Testis (tissue), 2 donors: Measurements from ENCODE around the gene MOB3B.

Experiments
- POLR2A ChIP-seq: fragments of 450-650 bp; IDR thresholded peaks from one replicate; pipeline ENCODE4 v1.6.1; 2017; ENCODE audit warnings: antibody characterized with exemption, mild to moderate bottlenecking, moderate library complexity
- TF ChIP-seq, protein P1 (sequence below), 3 experiments: fragments of 450-650 bp in 2 of 3; fragments of 200-600 bp in 1 of 3; sonication (generic) in 1 of 3; IDR thresholded peaks; one replicate each; pipeline ENCODE4 v1.5.1; 2016 to 2019; ENCODE audit warnings: antibody characterized with exemption in 3 of 3, mild to moderate bottlenecking in 2 of 3, moderate library complexity in 1 of 3

DNA sequence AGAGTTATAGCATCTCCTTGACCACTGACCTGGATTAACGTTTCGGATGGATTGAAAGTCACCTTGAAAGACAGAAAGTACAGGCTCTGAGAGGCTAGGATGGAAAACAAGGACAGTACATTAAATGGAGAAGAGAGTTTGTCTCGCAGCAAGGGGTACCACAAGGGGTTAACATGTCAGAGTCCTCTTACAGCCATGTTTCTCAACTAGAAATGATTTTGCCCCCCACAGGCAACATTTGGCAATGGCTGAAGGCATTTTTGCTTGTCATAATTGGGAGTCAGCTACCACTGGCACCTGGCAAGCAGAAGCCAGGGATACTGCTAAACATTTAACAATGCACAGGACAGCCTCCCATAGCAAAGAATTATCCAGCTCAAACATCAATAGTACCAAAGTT is 141.9 kb downstream of the MOB3B start:
- TF ChIP-seq, protein P1, sequence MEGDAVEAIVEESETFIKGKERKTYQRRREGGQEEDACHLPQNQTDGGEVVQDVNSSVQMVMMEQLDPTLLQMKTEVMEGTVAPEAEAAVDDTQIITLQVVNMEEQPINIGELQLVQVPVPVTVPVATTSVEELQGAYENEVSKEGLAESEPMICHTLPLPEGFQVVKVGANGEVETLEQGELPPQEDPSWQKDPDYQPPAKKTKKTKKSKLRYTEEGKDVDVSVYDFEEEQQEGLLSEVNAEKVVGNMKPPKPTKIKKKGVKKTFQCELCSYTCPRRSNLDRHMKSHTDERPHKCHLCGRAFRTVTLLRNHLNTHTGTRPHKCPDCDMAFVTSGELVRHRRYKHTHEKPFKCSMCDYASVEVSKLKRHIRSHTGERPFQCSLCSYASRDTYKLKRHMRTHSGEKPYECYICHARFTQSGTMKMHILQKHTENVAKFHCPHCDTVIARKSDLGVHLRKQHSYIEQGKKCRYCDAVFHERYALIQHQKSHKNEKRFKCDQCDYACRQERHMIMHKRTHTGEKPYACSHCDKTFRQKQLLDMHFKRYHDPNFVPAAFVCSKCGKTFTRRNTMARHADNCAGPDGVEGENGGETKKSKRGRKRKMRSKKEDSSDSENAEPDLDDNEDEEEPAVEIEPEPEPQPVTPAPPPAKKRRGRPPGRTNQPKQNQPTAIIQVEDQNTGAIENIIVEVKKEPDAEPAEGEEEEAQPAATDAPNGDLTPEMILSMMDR (IDR thresholded peaks at IDR 0.05), result no peak
- no peak for TF ChIP-seq POLR2A
